Activated CD4-positive, alpha-beta T cell treated with anti-CD3 and anti-CD28 coated beads, Interleukin-2, Interleukin-4, amounts not matched to agents 100 ng/mL and 50 ng/mL, durations not matched to agents 16 hours and 8 hours (primary cell): Measurements from ENCODE around the gene SPDYE4.

Experiments
- DNase-seq: peaks from one replicate; pipeline ENCODE4 v3.0.0-alpha.2; 2020; ENCODE audit warnings: low spot score

SPDYE4 gene

DNA sequence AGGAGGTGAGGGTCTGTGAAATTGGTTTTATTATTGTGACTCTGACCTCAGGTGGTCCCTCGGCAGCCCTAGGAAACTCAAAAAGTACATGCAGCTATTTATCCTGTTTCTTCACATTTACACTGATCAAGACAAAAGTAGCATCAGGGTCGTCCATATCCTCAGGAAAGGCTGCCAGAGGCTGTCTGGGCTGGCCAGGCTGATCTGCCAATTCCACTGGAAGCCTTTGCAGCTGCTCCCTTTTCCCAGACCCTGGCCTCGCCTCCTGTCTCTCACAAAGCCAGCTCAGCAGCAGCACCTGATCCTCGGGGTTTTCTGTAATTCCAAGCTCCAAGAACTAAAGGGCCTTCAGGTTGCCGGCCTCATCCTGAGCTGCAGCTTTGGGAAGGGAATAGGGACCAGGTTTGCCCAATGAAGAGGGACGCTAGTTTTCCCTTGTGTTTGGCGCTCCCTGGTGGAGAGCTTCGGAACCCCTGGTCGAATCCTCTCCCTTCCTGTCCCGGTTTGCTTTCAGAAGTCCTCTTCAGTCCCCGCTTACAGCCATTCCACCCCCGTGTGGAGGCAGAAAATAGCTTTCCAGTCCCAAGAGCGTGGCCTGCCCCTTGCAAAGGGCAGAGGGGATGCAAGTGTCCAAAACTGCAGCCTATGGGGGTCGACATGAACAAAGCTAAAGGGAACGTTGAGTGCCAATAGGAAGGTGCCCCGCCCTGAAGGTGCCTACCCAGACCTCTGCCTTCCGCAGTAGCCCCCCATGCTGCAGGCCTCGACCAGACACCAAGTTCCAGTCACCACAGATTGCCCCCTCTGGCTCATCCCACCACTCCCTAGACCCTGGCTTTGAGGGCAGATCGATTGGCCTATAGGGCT is 27.4 kb upstream of the SPDYE4 start:
- DNase-seq, result peak; percentile 52

DNA sequence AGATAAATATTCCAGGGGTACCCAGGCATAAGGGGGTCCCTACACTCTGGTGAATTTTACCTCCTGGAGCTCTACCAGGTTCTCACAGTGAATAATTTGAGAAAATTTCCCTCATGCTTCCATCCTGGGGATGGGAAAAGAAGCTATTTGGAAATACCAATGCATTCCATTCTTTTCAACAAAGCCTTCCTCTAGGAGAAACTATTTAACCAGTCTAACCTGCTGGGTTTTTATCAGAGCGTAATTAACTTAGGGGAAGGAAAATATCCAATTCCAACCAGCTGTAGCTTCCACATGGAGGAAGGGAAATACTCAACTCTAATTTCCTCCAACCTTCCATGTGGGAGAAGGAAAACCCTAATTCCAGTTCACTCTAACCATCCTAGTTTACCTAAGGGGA is 23.8 kb upstream of the SPDYE4 start:
- no peak for DNase-seq

- DNase-seq, result no peak
These were observed 23.4 kb upstream of the SPDYE4 start for GRCh38 chr17:8781776-8782175.

- no peak for DNase-seq
These were observed 18.5 kb upstream of the SPDYE4 start for GRCh38 chr17:8776881-8777280.

DNA sequence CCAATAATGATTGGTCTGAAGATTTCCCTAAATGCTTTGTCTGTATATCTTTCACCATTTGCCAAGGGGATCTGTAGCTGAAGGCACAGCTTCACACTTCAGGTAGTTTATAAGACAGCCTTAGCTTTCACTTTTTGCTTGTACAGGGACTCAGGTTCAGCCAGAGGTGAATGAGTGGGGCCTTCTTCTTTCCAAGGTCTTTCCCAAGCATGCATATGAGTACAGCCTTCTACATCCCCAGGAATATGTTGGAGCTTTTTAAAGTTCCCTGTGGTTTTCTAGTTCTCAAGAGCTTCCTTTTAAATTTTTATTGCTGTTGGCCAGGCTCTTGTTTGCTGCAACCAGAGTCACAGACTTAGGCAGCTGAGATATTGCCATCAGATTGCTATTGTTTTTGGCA is 17.9 kb upstream of the SPDYE4 start:
- DNase-seq, result no peak

DNA sequence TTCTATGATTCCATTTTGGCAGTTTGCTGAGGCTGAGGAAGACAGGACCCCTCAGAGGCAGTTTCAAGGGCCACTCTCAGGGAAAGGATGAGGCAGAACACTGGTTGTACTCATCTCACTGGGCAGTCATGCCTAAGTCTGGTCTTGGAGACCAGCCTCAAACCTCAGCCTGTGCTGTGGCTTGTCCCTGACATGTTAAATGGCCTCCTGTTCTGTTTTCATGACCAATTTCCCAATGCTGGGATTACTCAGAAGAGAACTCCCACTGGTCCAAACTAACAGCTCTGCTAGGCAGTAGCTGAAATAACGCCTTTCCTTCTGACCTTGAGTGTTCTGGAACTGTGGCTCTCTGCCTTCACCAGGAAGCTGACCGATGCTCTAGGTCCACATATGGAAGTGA is 8.4 kb upstream of the SPDYE4 start:
- DNase-seq, result no peak

- DNase-seq, result no peak
These were observed 3.7 kb upstream of the SPDYE4 start for GRCh38 chr17:8762012-8762411.

- DNase-seq, result no peak
These were observed 1.2 kb downstream of the SPDYE4 start for GRCh38 chr17:8757189-8757588.

GRCh38 chr17:8755590-8756255 is 2.6 kb downstream of the SPDYE4 start:
- DNase-seq, result no peak

DNA sequence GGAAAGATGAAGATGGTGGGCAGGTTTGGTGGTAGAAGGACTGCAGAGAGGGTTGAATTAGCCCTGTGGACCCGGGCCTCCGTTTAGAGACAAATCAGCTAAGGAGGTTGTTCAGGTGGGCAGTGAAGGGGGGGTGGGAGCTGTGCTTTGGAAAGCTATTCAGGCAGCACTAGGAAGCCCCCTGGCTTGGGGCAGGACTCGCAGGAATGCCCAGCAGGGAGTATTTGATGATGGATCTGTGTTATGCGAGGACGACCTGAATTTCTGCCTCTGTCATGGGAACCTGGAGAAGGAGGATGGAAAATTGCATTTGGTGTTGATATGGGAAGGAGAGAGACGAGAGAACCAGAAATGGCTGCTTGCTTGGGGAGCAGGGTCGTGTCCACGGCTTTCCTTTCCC is 3.5 kb downstream of the SPDYE4 start:
- no peak for DNase-seq

DNA sequence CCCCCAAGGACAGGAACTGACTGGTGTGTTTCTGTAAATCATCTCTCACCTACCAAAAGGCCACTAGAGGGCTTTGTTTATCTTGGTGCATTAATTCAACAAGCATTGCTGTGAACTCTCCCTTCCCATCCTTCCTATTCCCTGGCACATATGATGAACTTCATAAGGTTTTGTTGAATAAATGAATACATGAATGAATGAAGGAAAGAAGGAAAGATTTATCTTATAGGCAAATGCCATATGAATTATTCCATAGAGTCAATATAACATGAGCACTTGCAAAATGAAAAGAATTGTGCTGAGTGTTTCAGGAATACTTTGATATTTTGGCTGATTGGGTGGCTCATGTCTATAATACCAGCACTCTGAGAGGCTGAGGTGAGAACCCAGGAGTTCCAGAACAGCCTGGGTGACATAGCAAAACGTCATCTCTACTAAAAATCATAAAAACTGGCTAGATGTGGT is 4.3 kb downstream of the SPDYE4 start:
- DNase-seq, result peak; percentile 23

DNA sequence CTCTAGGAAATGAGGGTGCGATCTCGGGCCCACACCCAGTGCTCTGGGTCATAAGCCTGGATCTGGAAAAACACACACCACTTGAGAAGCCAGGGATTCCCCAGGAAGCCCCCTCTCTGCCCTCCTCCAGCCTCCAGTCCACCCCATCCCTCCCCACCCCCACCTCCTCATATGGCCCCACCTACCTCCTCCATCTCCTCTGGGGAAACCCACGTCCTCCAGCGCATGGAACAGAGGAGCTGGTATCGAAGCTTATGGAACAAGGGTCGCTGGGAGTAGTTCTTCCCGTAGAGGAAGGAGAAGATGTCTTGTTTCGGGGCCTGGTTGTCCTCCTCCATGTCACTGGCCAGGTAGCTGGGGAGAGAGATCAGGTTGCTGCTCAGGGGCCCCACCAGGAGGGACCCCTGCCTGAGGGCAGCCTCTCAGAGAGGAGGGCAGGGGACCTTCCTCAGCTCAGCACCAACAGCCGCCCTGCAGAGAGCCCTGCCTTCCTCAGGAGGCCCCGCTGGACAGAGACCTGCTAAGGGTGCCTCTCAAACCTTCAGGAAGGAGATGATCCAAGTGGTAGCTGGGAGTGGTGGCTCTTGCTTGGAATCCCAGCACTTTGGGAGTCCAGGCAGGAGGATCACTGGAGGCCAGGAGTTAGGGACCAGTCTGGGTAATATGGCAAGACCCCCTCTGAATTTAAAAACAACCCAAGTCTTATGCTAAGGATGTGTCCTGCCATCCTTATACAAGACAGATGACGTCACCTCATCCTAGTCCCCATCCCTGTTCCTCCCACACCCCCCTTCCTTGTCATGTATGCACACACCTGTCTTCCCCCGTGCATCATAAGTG is 5.0 kb downstream of the SPDYE4 start:
- no peak for DNase-seq

DNA sequence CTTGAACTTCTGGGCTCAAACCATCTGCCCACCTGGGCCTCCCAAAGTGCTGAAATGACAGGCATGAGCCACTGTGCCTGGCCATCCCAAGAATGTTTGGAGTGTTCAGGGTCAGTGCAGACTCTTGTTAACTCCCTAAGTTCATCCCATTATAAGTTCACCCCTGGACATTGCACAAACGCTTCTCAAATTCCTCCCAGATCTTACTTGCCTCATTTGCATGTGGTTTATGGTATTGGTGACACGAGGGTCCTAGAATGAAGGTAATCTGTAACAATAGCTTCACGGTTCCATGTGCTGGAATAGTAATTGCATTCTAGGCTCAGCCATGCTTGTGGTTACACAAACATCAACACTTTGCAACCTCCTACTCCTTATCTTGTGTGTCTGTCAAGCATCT is 8.7 kb downstream of the SPDYE4 start:
- no peak for DNase-seq

DNA sequence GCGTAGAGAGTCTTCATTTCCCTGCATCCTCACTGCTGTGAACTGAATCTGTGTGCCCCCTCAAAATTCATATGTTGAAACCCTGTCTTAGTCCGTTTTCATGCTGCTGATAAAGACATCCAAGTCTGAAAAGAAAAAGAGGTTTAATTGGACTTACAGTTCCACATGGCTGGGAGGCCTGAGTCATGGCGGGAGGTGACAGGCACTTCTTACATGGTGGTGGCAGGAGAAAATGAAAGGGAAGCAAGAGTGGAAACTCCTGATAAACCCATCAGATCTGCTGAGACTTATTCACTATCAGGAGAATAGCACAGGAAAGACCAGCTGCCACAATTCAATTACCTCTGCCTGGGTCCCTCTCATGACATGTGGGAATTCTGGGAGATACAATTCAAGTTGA is 10.6 kb downstream of the SPDYE4 start:
- no peak for DNase-seq

- no peak for DNase-seq
These were observed 11.7 kb downstream of the SPDYE4 start for GRCh38 chr17:8746501-8747236.

GRCh38 chr17:8745586-8746500 is 12.5 kb downstream of the SPDYE4 start:
- DNase-seq, result peak; percentile 77

GRCh38 chr17:8744086-8744785 is 14.1 kb downstream of the SPDYE4 start:
- DNase-seq, result no peak

- DNase-seq, result no peak
These were observed 15.5 kb downstream of the SPDYE4 start for GRCh38 chr17:8742819-8743218.

GRCh38 chr17:8742274-8742673 is 16.1 kb downstream of the SPDYE4 start:
- no peak for DNase-seq

- no peak for DNase-seq
These were observed 16.6 kb downstream of the SPDYE4 start for GRCh38 chr17:8741771-8742170.
